Psoas muscle (tissue), 8 donors: ENCODE results near the gene PPDPF. TPM values are rescaled to one million over a fixed set of nuclear protein-coding genes. Genes with fewer than 3 reads are reported as not detected.

Source experiments
- ATAC-seq, 4 donors: fragments of 200-7000 bp; cut with Tn5 transposase; one replicate each; pipeline ENCODE4 v1.9.1; 2020; ENCODE audit warnings: moderate library complexity in 3 of 4, mild to moderate bottlenecking in 2 of 4
- DNase-seq, 2 donors: peaks; one replicate each; pipeline ENCODE4 v3.0.0-alpha.2; 2020
- H3K27ac ChIP-seq: fragments of 200-600 bp; one replicate; pipeline ENCODE4 v1.8.0; 2022
- H3K27me3 ChIP-seq, 3 donors: fragments of 200-600 bp in 1 of 3; one replicate each; pipeline versions ENCODE4 v1.6.1 to v1.8.0; 2013 to 2022; ENCODE audit warnings: low read length in 2 of 3, mild to moderate bottlenecking in 2 of 3, moderate library complexity in 1 of 3; ENCODE audit not compliant: insufficient read depth in 3 of 3
- H3K36me3 ChIP-seq, 2 donors: fragments of 200-600 bp in 1 of 2; one replicate each; pipeline versions ENCODE4 v1.6.1 to v1.8.0; 2013 to 2022; ENCODE audit warnings: low read depth in 1 of 2, mild to moderate bottlenecking in 1 of 2, moderate library complexity in 1 of 2; ENCODE audit not compliant: insufficient read depth in 1 of 2
- H3K4me1 ChIP-seq: fragments of 200-600 bp; one replicate; pipeline ENCODE4 v1.8.0; 2022
- H3K4me3 ChIP-seq: fragments of 200-600 bp; one replicate; pipeline ENCODE4 v1.8.0; 2022; ENCODE audit warnings: mild to moderate bottlenecking
- H3K9me3 ChIP-seq: fragments of 200-600 bp; one replicate; pipeline ENCODE4 v1.8.0; 2022
- CTCF ChIP-seq: fragments of 200-600 bp; IDR thresholded peaks from one replicate; pipeline ENCODE4 v1.8.0; 2022; ENCODE audit warnings: antibody characterized with exemption
- WGBS, 3 donors: extraction: QIAGEN DNeasy Blood & Tissue Kit; methylation state at CpG; one replicate each; pipeline versions ENCODE4 v1.1.6 to v1.1.7; 2013; 5-methylcytosine and 5-hydroxymethylcytosine counted together
- intact Hi-C, 2 donors: fragments of 100-400 bp; cut with DNase I; formaldehyde crosslinking; loops; one replicate each; pipeline versions ENCODE4 v1.11.0 to v1.14.2; 2022
- polyA plus RNA-seq, 3 donors: library from polyadenylated mRNA; stranded (reverse); fragments of 200-250 nt; gene quantifications; one replicate each; pipeline ENCODE4 v1.2.3, GENCODE V29; 2013
- total RNA-seq, 4 donors: library from RNA; stranded (reverse); fragmentation: NEBNext Ultra II Directional in 2 of 4; extraction: Animal tissue kit (Norgen Biotek cat#: 25700) in 2 of 4; gene quantifications; one replicate each; pipeline versions ENCODE4 v1.2.1 to v1.2.4, GENCODE V29; 2021 to 2023
- donor health status: healthy with polysubstance abuse.
- donor health status: DM: no; HTN: no; CAD: no; lungs with moderate emphysema.
- donor health status: Bipolar disorder and iron deficiency.
- donor health status: healthy.
- donor health status: DM: yes; HTN: yes; CAD: no.
- donor health status: DM: no; HTN: no; CAD: no.
- donor health status: DM: no; HTN: no; CAD: no.
- donor health status: DM: yes; HTN: yes; CAD: no.

The PPDPF gene
- total and polyA plus RNA-seq, 7 donors = 130 to 198 (median 153) TPM

- Histone ChIP-seq H3K4me3 (no peak overlapping the region), H3K27me3 (peaks cover 0 to 16% (median 0%) of the 10 kb centered on the region in 3 donors), H3K9me3 (no peaks in the 10 kb centered on the region), H3K36me3 (peaks cover 0 to 15% of the 10 kb centered on the region in 2 donors), H3K27ac (no peak overlapping the region), H3K4me1 (no peaks in the 10 kb centered on the region)
- WGBS, 3 donors = 93 to 95% (median 94%) methylated on average over 54 to 61 of the region's 61 CpGs
- no peak for TF ChIP-seq CTCF
- intact Hi-C loops = no loop called here
- DNase-seq (no peak), ATAC-seq (no peak)
Measured at GRCh38 chr20:63565021-63565698, 44.6 kb downstream of the PPDPF start.

- no peaks in the 10 kb centered on the region for H3K4me1 ChIP-seq
- no peak overlapping the region for H3K4me3 ChIP-seq
- H3K9me3 ChIP-seq = no peaks in the 10 kb centered on the region
- intact Hi-C loops = no loop called here
- WGBS, 3 donors = 89 to 91% (median 91%) methylated on average over 41 to 43 of the region's 43 CpGs
- no peak for TF ChIP-seq CTCF
- H3K27ac ChIP-seq = no peak overlapping the region
- peaks cover 0 to 16% (median 0%) of the 10 kb centered on the region in 3 donors for H3K27me3 ChIP-seq
- ATAC-seq (no peak), DNase-seq (no peak)
- peaks cover 0 to 8% of the 10 kb centered on the region in 2 donors for H3K36me3 ChIP-seq
Measured at GRCh38 chr20:63565699-63566335, 45.3 kb downstream of the PPDPF start.

GRCh38 chr20:63566395-63567135 is 46.0 kb downstream of the PPDPF start:
- Histone ChIP-seq H3K9me3 (no peaks in the 10 kb centered on the region), H3K4me1 (no peaks in the 10 kb centered on the region), H3K36me3 (peaks cover 0 to 7% of the 10 kb centered on the region in 2 donors), H3K27me3 (peaks cover 0 to 16% (median 0%) of the 10 kb centered on the region in 3 donors), H3K27ac (no peak overlapping the region), H3K4me3 (no peak overlapping the region)
- TF ChIP-seq CTCF = no peak
- intact Hi-C loops = no loop called here
- ATAC-seq = peak in 1 of 4 donors; percentile 36
- no peak for DNase-seq
- WGBS, 3 donors = 90% methylated on average over 45 to 46 of the region's 46 CpGs

GRCh38 chr20:63567136-63567385 is 46.5 kb downstream of the PPDPF start:
- Histone ChIP-seq H3K36me3 (peaks cover 0 to 7% of the 10 kb centered on the region in 2 donors), H3K4me3 (no peak overlapping the region), H3K4me1 (no peaks in the 10 kb centered on the region), H3K27ac (no peak overlapping the region), H3K27me3 (peaks cover 0 to 19% (median under 1%) of the 10 kb centered on the region in 3 donors), H3K9me3 (no peaks in the 10 kb centered on the region)
- ATAC-seq = peak in 1 of 4 donors; percentile 18
- intact Hi-C loops = no loop called here
- no peak for DNase-seq
- TF ChIP-seq CTCF = no peak
- 85 to 91% (median 91%) methylated on average over 22 of the region's 22 CpGs for WGBS, 3 donors
